Large intestine (tissue), 12 donors: Measurements from ENCODE around the gene TGIF2LY. TPM values are rescaled to one million over a fixed set of nuclear protein-coding genes. Genes with fewer than 3 reads are reported as not detected.
"Not testable (repeated sequence)": the region's sequence is repeated elsewhere in the genome, so short reads cannot be mapped to it uniquely, and the experiment has no call there.

ENCODE experiments used
- DNase-seq, 2 donors: peaks; one replicate each; pipeline versions ENCODE4 v3.0.0 to v3.0.0-alpha.2; 2013
- H3K27ac ChIP-seq: one replicate; pipeline ENCODE4 v1.5.1; 2013; ENCODE audit warnings: low read length
- H3K27me3 ChIP-seq: 2 replicates; pipeline ENCODE4 v1.6.1; 2013; ENCODE audit warnings: low read length; ENCODE audit not compliant: control insufficient read depth, insufficient read depth
- H3K36me3 ChIP-seq: 2 replicates; pipeline ENCODE4 v1.6.1; 2013; ENCODE audit warnings: low read length; ENCODE audit not compliant: control insufficient read depth, insufficient read depth
- H3K4me1 ChIP-seq: one replicate; pipeline ENCODE4 v1.6.1; 2013; ENCODE audit warnings: low read length; ENCODE audit not compliant: control insufficient read depth, insufficient read depth
- H3K4me3 ChIP-seq: one replicate; pipeline ENCODE4 v1.5.1; 2013; ENCODE audit warnings: low read length
- H3K9me3 ChIP-seq: one replicate; pipeline ENCODE4 v1.6.1; 2013; ENCODE audit warnings: mild to moderate bottlenecking, low read depth, low read length, moderate library complexity; ENCODE audit not compliant: control insufficient read depth
- WGBS: methylation state at CpG from one replicate; pipeline ENCODE4 v1.1.5; 2013; ENCODE audit warnings: low lambda C conversion rate; ENCODE audit not compliant: insufficient coverage; 5-methylcytosine and 5-hydroxymethylcytosine counted together
- long read RNA-seq, 11 donors: transcript quantifications; one replicate each; lab custom pipeline, GENCODE V29; 2026
- polyA plus RNA-seq: library from polyadenylated mRNA; unstranded; fragments of 120-200 nt; gene quantifications from one replicate; pipeline ENCODE4 v1.2.1, GENCODE V29; 2013

The TGIF2LY gene
- not detected for polyA plus RNA-seq
- long read RNA-seq, donor 1: 0 reads
- long read RNA-seq, donor 2: 0 reads
- long read RNA-seq, donor 3: 0 reads
- long read RNA-seq, donor 4: 0 reads
- long read RNA-seq, donor 5: 0 reads
- long read RNA-seq, donor 6: 0 reads
- long read RNA-seq, donor 7: 0 reads
- long read RNA-seq, donor 8: 0 reads
- long read RNA-seq, donor 9: 0 reads
- long read RNA-seq, donor 10: 0 reads
- long read RNA-seq, donor 11: 0 reads

DNA sequence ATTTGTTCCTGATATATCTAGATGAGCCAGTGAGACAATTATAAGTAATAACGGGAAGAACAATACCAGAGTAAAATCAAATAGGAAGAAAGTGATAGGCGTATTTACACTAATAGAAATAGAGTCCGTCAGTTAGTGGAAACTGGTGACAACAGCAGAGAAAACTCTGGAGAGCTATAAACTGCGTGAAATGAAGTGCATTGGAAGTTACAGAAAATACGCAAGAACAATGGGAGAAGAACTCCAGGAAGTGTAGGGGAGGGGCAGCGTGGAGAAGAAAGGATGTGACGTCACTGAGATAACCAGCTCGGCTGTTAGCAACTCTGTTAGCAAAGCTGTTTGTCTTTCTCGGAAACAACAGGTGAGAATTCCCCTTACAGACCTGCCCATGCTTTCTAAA lies at the start of gene TGIF2LY:
Gene TGIF2LY (plus strand): TSS at position 301 of the 400 bp plus-strand sequence. CDS start 178 bp downstream, outside the sequence.
- not testable (repeated sequence) for H3K4me1 ChIP-seq, H3K27me3 ChIP-seq
- no CpG with 5 or more reads among the region's 9 CpGs for WGBS

More for the DNA sequence above, at the start of gene TGIF2LY:
- H3K27ac ChIP-seq, DNase-seq, H3K4me3 ChIP-seq, H3K9me3 ChIP-seq, H3K36me3 ChIP-seq: not testable (repeated sequence)
